HepG2 (cell line): ENCODE data around the gene NAMPT. TPM values are rescaled to one million over a fixed set of nuclear protein-coding genes. Genes with fewer than 3 reads are reported as not detected.

Experiments used
- DR1 ChIP-seq: sonication (generic); formaldehyde crosslinking; IDR thresholded peaks from 2 replicates; pipeline ENCODE4 v1.8.0; 2021; ENCODE audit warnings: mild to moderate bottlenecking, missing genetic modification reagents, inconsistent platforms
- HINFP ChIP-seq: sonication (generic); formaldehyde crosslinking; IDR thresholded peaks from 2 replicates; pipeline ENCODE4 v1.4.0; 2020; ENCODE audit warnings: low read depth, mild to moderate bottlenecking, missing genetic modification reagents
- HNF4A ChIP-seq: sonication (generic); formaldehyde crosslinking; IDR thresholded peaks from 2 replicates; pipeline ENCODE4 v1.4.0; 2020; ENCODE audit warnings: missing genetic modification reagents
- KLF6 ChIP-seq: IDR thresholded peaks from 2 replicates; pipeline ENCODE4 v1.8.0; 2016; ENCODE audit warnings: missing biosample characterization, missing genetic modification reagents
- LRRFIP1 ChIP-seq: sonication (generic); formaldehyde crosslinking; conservative IDR thresholded peaks from 2 replicates; pipeline ENCODE4 v1.4.0; 2020; ENCODE audit warnings: missing genetic modification reagents
- MED13 ChIP-seq: sonication (generic); formaldehyde crosslinking; IDR thresholded peaks from 2 replicates; pipeline ENCODE4 v1.5.0; 2020; ENCODE audit warnings: missing genetic modification reagents
- MIER3 ChIP-seq: IDR thresholded peaks from 2 replicates; pipeline ENCODE4 v1.6.1; 2016; ENCODE audit warnings: missing compliant biosample characterization, borderline replicate concordance
- NFIB ChIP-seq: sonication (generic); formaldehyde crosslinking; IDR thresholded peaks from 2 replicates; pipeline ENCODE4 v1.9.0; 2021; ENCODE audit warnings: missing genetic modification reagents, mild to moderate bottlenecking, borderline replicate concordance
- NFKBIZ ChIP-seq: IDR thresholded peaks from 2 replicates; pipeline ENCODE4 v1.6.1; 2018; ENCODE audit warnings: missing genetic modification reagents, missing compliant biosample characterization
- NR2C2 ChIP-seq: sonication (generic); formaldehyde crosslinking; IDR thresholded peaks from 2 replicates; pipeline ENCODE4 v1.4.0; 2020; ENCODE audit warnings: missing genetic modification reagents, mild to moderate bottlenecking, moderate library complexity, borderline replicate concordance
- NR3C1 ChIP-seq: sonication (generic); formaldehyde crosslinking; IDR thresholded peaks from 2 replicates; pipeline ENCODE4 v1.4.0; 2020; ENCODE audit warnings: missing genetic modification reagents
- RARA ChIP-seq: IDR thresholded peaks from 2 replicates; pipeline ENCODE4 v1.6.1; 2016; ENCODE audit warnings: missing genetic modification reagents, missing compliant biosample characterization
- SRSF1 ChIP-seq: fragments of 200-400 bp; formaldehyde crosslinking; optimal IDR thresholded peaks from 2 replicates; pipeline ENCODE3; 2017; ENCODE audit warnings: mild to moderate bottlenecking, low read depth, low read length, moderate library complexity
- U2AF1 ChIP-seq: fragments of 200-400 bp; formaldehyde crosslinking; optimal IDR thresholded peaks from 2 replicates; pipeline ENCODE3; 2017; ENCODE audit warnings: mild to moderate bottlenecking, low read depth, low read length
- ZBTB10 ChIP-seq: sonication (generic); formaldehyde crosslinking; IDR thresholded peaks from 2 replicates; pipeline ENCODE4 v1.4.0; 2020; ENCODE audit warnings: missing genetic modification reagents, borderline replicate concordance
- ZNF18 ChIP-seq: sonication (generic); formaldehyde crosslinking; IDR thresholded peaks from 2 replicates; pipeline ENCODE4 v1.8.0; 2022; ENCODE audit warnings: mild to moderate bottlenecking, missing genetic modification reagents; ENCODE audit not compliant: insufficient replicate concordance
- ZNF251 ChIP-seq: sonication (generic); formaldehyde crosslinking; IDR thresholded peaks from 2 replicates; pipeline ENCODE4 v1.9.0; 2021; ENCODE audit warnings: mild to moderate bottlenecking, missing genetic modification reagents
- ZNF296 ChIP-seq: sonication (generic); formaldehyde crosslinking; conservative IDR thresholded peaks from 2 replicates; pipeline ENCODE4 v1.5.0; 2020; ENCODE audit warnings: mild to moderate bottlenecking, missing genetic modification reagents
- ZNF362 ChIP-seq: sonication (generic); formaldehyde crosslinking; IDR thresholded peaks from 2 replicates; pipeline ENCODE4 v1.4.0; 2020; ENCODE audit warnings: missing genetic modification reagents, mild to moderate bottlenecking, borderline replicate concordance
- polyA plus RNA-seq, 8 experiments: library from polyadenylated mRNA; depleted of rRNA in 3 of 8; stranded (reverse) in 7 of 8; unstranded in 1 of 8; fragments of >200 nt; fragmentation: Illumina TruSeq in 4 of 8; extraction: Trizol in 4 of 8; gene quantifications; 2 replicates each; pipeline versions ENCODE4 v1.2.1 to v1.2.3, GENCODE V29; 2011 to 2016; ENCODE audit warnings: low read depth in 4 of 8, missing spikeins in 1 of 8, mixed read lengths in 1 of 8; ENCODE audit not compliant: insufficient read depth in 1 of 8
- total RNA-seq, 5 experiments: library from RNA; depleted of rRNA; stranded (reverse); fragments of >200 nt; fragmentation: Illumina TruSeq; extraction: Trizol; gene quantifications; 2 replicates each; pipeline ENCODE4 v1.2.3, GENCODE V29; 2016; ENCODE audit warnings: low read depth in 1 of 5

NAMPT gene
- total and polyA plus RNA-seq, 2 of the 13 experiments (the other 11 are each of a cell fraction or from before 2014, with no cell fraction given), result 15.8 to 67.7 TPM

GRCh38 chr7:106285051-106285854 lies 470 bp upstream of the NAMPT start (continued):
- TF ChIP-seq ZNF251 (CRISPR knock-in tag) (no peak), DR1 (CRISPR knock-in tag) (no peak; the same call in 1 of the 2 replicates), U2AF1 (no peak), HNF4A (no peak), NR2C2 (CRISPR knock-in tag) (peak; percentile 43; the same call in 1 of the 2 replicates), SRSF1 (no peak), ZBTB10 (no peak), LRRFIP1 (no peak), NFKBIZ (CRISPR knock-in tag) (peak; percentile 50; the same call in 1 of the 2 replicates), MED13 (CRISPR knock-in tag) (peak; percentile 52; the same call in 1 of the 2 replicates), HINFP (CRISPR knock-in tag) (0 out of 2 replicates have a peak, but pooled peaks have one; percentile 23), RARA (CRISPR knock-in tag) (peak; percentile 63; the same call in 1 of the 2 replicates), ZNF362 (no peak), KLF6 (peak; percentile 71; the same call in 1 of the 2 replicates), ZNF18 (peak; percentile 58), MIER3 (peak; percentile 53), ZNF296 (CRISPR knock-in tag) (no peak), NFIB (no peak), NR3C1 (CRISPR knock-in tag) (no peak)
